Left colon (tissue), 2 donors: ENCODE data around the gene HHIP. TPM values are rescaled to one million over a fixed set of nuclear protein-coding genes. Genes with fewer than 3 reads are reported as not detected.

Experiments
- ATAC-seq: fragments of 200-7000 bp; cut with Tn5 transposase; one replicate; pipeline ENCODE4 v1.9.1; 2020; ENCODE audit warnings: mild to moderate bottlenecking, moderate library complexity
- DNase-seq, 2 donors: peaks; one replicate each; pipeline ENCODE4 v3.0.0-alpha.2; 2020
- intact Hi-C, 2 donors: fragments of 100-400 bp; cut with DNase I in 1 of 2; cut with micrococcal nuclease in 1 of 2; formaldehyde crosslinking; loops; one replicate each; pipeline versions ENCODE4 v1.11.2 to v1.14.0; 2022; cut with DNase I, micrococcal nuclease
- total RNA-seq, 2 donors: library from RNA; stranded (reverse); fragmentation: NEBNext Ultra II Directional; extraction: Animal tissue kit (Norgen Biotek cat#: 25700); gene quantifications; one replicate each; pipeline ENCODE4 v1.2.1, GENCODE V29; 2021
- donor health status: DM: no; HTN: no; CAD: no.
- donor health status: DM: yes; HTN: yes; CAD: no.

The HHIP gene
- total RNA-seq, 2 donors from 2014 or later: 4.9 to 6.1 TPM

DNA sequence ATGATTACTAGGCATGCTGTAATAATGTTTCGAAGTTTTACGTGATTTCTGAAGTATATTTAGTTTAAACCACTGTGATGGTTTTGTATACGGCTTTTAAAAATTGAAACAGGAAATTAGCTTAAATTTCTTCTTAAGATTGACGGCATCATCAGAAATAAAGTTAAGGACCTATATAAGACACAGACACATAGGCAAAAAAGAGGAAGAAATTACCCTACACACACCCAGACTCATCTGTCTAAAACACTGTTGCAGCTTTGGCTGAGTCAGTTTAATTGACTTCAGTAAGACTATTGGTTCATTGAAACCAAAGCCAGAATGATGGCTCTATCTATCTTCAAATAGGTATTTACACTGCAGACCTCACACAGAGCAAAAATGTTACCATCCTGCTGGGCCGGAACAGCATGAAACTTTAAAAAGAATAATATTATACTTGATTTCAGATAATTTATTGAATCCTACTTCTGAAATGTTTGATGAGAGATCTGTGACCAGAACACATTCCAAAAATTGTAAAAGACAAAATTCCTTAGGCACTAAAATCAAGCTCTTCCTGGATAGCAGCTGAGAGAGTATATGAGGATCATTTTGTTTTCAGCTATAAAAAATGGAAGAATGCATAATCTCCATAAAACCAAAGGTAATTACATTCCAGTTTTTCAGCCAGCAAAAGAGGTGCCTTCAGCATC, 4.5 kb downstream of the HHIP start:
- intact Hi-C loops: no loop called here
- no peak for DNase-seq
- ATAC-seq: no peak

DNA sequence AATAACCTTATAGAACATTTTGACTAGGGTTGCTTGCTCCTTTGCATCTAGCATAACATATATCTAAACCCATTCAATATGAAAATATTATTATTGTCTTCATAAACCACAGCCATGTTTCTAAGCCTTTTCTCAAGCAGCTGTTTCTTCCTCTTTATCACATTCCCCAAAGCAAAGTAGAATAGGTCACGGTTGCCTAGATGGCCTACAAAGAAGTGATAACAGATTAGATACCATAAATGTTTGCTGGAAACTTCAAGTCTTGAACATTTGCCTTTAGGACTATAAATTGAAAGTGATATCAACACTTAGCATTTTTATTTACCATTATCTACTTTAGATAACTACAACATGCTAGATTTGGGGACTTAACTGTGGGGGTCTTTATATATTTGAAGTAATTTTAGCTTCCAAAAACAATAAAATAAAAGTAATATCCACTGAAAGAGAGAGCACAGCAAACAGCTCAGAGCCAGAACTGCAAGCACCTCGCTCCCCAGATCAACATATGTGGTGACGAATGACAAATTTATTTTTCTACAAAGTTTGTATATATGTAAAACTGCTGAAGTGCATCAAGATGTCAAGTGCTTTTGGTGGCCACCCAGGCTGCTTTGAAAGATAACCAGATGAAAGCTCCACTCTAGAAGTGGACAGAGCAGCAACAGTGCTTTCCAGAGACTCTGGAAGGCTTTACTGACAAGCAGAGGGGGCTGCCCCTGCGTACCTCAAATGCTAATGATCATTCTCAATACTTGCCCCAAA, 8.0 kb downstream of the HHIP start:
- no peak for ATAC-seq
- intact Hi-C loops: no loop called here

DNA sequence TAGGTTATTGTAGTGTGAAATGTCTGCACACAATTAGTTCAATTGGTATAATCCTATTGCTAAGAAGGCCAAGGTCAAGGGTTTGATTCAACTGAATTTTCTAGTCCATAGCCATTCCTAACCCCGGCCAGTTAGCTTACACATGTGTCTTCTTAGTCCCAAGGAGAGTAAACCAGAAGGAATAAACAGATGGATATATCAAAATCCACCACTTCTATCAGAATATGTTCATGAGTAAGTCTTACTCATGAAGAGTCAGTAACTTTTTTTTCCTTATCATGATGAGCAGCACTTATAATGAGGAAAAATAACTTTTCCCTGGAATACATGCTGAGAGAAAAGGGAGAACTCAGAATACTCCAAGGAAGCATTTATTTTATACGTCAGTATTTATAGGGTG, 9.5 kb downstream of the HHIP start:
- DNase-seq (no peak), ATAC-seq (no peak)
- intact Hi-C loops: no loop called here

More for the DNA sequence above, 8.0 kb downstream of the HHIP start:
- no peak for DNase-seq

DNA sequence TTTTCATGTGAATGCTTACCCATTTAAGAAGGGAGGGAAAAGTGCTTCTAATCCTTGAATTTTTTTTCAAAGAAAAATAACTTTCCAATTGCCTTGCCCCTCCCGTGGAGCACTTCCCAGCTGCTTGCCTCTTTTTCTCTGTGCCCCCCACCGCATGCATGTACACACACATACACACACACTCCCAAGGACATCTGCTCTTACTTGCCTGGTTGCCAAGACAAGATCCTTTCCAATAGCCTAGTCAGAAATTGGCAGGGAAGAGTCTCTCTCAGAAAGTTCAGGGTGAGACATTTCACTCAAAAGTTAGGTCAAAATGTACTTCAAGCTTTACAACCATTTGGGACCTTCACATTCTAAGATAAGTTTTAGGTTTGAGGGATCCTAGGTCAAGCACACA, 10.9 kb downstream of the HHIP start:
- intact Hi-C loops: no loop called here
- DNase-seq (no peak), ATAC-seq (no peak)

DNA sequence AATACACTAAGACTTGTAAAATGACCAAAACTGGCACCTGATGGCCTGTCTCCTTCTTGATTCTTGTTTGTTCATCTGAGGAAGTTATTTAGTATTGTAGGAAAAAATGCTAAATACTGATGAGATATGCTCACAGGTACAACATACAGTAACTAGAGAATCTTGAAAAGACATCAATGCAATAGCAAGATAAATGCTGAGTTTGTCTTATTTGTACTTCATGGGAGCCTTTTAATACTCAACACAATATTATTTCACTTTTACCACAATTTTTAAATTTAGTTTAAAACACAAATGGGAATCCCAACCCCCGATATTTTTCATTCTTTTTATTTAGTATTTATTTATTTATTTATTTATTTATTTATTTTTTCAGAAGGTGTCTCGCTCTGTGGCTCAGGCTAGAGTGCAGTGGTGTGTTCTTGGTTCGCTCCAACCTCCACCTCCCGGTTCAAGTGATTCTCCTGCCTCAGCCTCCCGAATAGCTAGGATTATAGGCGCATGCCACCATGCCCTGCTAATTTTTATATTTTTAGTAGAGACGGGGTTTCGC, 12.1 kb downstream of the HHIP start:
- ATAC-seq: no peak
- DNase-seq: no peak
- intact Hi-C loops: no loop called here

DNA sequence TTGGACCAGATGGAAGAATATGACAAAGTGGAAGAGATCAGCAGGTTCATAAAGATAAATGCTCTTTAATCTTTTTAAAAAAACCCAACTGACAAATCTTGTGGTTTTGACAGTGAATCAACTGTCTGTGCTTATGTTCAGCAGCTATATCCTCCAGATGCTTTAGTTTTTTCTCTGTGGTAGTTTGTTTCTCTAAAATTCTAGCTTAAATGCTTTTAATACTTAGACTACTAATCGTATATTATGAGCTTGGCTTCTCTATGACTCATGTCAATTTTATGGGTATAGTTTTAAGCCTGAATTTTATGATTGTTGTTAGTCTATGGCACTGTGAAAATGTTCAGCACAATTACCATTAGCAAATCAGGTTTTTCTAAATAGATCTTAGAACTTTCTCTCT, 12.9 kb downstream of the HHIP start:
- ATAC-seq (no peak), DNase-seq (no peak)
- intact Hi-C loops: no loop called here

DNA sequence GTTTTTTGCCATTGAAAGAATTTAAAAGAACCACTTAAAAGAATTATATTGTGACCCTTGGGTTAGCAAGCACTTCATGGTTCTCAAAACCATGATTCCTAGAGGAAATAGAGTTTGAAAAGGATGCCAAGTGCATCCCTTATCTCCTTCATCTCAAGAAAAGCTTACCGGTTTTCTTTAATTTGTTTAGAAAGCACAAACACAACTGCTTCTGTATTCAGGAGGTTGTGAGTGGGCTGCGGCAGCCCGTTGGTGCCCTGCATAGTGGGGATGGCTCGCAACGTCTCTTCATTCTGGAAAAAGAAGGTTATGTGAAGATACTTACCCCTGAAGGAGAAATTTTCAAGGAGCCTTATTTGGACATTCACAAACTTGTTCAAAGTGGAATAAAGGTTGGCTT, 13.5 kb downstream of the HHIP start:
- ATAC-seq (no peak), DNase-seq (no peak)
- intact Hi-C loops: no loop called here

DNA sequence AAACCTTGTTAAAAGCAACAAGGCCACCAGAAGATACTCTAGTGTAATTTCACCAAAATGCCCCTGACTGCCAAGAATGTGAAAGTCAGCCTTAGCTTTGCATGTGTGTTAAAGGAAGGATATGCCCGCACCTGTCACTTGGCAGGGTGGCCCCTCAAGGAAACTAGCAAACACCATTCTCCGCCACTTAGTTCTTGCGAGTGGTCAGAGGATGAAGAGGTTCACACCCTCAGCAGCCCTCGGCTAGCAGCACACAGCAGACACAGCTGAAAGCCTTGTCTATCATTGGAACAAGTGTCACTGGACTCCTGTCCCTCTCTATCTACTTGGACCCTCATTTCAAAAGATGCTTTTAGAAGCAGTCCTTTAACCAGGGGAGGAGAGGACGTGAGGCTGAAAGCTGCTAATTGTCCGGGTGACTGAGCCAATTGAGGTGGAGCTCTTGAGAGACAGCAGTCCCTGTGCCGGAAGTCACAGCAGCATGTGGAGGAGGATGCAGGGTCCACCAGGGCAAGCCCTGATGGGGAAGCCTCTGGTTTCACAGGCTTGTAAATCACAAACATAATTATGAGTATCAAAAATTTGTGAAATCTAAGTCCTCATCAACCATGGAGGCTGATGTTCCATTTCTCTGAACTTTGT, 18.0 kb downstream of the HHIP start:
- no peak for ATAC-seq
- no peak for DNase-seq
- intact Hi-C loops: no loop called here

DNA sequence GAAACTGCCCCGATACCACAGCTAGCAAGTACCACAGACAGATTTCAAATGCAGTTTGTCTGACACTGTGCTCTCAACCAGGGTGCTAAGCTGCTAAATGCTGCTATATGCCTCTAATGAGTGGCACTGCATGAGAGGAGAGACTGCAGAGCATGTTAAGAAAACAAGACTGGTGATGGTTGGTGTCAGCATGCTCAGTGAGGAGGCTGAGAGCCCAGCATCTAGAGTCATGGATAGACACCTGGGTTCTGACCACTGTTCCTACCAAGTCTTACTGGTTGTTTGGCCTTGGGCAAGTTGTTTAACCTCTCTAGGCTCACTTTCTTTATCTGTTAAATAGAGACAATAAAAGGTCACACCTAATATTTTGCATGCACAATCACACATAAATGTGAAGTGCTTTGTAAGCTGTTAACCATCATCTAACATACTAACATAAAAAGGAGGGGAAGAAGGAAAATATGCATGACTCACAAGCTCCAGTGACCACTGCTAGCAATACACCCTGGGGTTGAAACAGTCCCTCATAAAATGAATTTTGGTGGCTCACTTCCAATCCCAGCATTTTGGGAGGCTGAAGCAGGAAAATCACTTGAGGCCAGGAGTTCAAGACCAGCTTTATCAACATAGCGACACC, 20.7 kb downstream of the HHIP start:
- DNase-seq (no peak), ATAC-seq (peak; percentile 50)
- intact Hi-C loops: no loop called here

DNA sequence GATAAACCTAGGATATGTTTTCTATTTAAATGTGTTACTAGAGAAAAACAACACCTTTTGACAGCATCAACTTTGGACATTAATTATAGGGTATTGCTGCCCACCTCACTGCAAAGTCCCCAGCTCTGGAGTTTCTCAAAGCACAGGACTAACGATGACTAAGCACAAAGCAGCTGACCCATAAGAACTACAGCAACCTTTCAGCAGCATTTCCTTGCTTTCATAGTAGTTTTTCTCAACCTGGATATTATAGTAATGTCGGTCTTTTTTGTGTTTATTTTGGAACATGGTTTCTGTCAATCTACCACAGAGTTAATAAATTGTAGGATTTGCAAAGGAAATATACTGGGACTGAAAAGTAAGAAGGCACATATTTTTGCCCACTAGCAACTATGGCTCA, 21.5 kb downstream of the HHIP start:
- intact Hi-C loops: no loop called here
- DNase-seq (no peak), ATAC-seq (no peak)

DNA sequence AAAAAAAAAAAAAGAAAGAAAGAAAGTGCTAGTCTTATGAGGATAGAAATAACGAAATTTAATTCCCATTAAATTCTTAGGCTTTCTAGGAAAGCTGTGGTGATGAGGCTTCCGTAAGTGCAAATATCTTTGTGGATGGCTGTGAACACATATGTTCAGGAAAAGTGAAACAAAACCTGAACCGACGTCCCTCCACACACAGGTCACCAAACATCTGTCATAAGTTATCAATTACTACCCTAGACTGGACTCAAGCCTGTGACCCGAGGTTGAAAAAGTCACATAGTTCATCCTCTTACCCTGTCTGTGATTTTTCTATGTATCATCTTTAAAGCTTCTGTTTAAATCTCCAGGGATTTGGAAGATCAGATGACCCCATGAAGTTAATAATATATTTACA, 24.8 kb downstream of the HHIP start:
- DNase-seq: no peak
- intact Hi-C loops: no loop called here
- ATAC-seq: no peak

DNA sequence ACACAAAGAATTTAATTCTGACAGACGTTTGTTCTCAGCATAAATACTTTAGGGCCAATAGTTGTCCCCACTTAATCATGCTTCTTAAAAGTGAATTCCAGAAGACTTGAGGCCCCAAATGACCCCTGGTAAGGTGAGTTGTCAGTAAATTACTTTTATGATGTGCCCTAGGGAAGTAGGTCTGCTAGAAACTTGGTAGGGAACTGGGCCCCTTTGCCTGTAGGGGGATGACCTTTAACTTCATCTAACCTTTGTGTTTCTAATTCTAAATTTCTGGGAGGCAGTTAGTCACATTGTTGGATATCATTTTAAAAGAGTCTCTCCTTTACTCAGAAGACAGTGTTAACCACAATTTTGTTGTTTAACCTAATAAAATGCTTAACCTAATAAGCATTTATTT, 28.8 kb downstream of the HHIP start:
- ATAC-seq (no peak), DNase-seq (no peak)
- intact Hi-C loops: no loop called here

DNA sequence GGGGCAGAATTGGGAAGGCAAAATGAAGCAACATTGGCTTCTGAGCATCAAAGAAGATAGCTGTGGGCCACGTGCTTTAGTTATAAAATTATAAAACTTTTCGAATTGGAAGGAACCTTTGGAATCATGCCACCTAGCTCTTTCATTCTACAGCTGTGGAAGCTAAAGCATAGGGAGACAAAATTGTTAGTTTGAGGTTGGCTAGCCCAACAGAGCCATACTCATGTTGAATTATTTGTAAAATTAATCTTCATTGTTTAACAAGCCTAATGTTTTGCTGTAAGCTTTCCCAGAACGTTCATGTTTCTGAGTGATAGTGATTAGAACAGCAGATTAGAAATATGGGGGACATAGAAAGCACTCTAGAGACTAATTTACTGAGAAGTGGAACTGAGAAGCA, 35.9 kb downstream of the HHIP start:
- no peak for DNase-seq

DNA sequence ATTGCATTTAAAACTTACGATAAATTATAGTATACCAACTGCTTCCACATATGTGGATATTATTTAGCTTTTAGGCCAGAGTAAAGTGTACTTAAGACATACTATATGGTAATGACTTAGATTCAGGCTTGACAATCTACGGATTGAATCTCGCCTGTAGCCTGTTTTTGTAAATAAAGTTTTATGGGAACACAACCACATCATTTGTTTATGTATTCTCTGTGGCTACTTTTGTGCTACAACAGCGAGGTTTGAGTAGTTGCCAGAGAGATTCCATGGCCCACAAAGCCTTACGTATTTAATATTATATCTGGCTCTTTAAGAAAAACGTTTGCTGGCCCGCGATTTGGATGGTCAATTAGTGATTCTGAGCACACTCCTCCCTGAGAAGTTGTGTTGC, 37.6 kb downstream of the HHIP start:
- DNase-seq (no peak), ATAC-seq (no peak)
- intact Hi-C loops: no loop called here

More for the DNA sequence above, 35.9 kb downstream of the HHIP start:
- ATAC-seq: no peak
- intact Hi-C loops: no loop called here

DNA sequence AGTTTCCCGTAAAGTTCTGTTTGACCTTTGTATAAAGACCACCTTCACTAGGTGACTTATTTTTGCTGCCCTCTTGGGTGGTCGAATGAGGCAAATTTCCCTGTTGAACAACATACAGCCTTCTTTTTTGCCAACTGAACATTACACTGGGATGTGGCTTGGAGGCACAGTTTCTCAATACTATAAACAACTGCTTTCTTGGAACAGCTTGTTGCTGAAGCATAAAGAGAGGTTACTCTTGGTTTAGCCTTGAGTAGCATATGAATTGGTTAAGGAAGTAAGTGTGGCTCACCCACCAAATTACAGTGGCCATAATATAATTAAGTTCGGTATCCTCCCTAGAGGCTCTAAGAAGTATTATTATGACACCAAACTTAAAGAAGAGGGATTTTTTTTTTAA, 40.0 kb downstream of the HHIP start:
- ATAC-seq (no peak), DNase-seq (no peak)
- intact Hi-C loops: no loop called here

DNA sequence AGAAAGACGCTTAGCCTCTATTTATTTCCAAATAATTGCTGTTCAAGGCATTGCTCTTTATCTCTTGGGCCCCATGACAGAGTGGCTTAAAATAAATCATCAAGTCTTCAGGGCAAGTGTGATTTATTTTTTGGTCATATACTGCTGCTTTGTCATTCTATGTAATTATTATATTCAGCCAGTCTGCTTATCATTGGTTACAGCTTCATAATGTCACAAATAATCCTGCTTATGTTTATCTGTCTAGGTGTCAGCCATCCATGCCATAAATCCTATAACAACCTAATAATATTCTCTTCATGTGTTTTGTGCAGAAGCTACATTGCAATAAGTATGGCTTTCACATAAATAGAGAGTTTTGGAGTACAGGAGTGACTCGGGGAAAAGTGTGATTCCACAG, 41.0 kb downstream of the HHIP start:
- DNase-seq (no peak), ATAC-seq (no peak)
- intact Hi-C loops: no loop called here

DNA sequence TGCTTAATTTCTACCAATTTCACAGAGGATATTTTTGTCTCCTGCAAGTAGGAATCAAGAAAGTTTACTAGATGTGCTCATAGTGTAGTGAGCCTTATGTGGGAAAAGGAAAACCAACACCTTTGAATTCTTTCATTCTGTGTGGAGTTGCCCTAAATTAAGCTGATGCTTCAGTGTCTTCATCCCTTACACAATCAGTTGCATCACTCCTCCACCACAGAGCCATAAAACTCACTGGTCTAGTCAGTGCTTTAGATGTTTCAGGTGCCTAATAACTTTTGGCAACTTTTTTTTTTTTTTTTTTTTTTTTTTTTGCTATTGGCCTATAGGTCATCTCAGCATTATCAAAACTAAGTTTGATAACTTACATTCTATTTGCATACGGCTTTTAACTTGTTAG, 41.5 kb downstream of the HHIP start:
- DNase-seq (no peak), ATAC-seq (no peak)
- intact Hi-C loops: no loop called here

DNA sequence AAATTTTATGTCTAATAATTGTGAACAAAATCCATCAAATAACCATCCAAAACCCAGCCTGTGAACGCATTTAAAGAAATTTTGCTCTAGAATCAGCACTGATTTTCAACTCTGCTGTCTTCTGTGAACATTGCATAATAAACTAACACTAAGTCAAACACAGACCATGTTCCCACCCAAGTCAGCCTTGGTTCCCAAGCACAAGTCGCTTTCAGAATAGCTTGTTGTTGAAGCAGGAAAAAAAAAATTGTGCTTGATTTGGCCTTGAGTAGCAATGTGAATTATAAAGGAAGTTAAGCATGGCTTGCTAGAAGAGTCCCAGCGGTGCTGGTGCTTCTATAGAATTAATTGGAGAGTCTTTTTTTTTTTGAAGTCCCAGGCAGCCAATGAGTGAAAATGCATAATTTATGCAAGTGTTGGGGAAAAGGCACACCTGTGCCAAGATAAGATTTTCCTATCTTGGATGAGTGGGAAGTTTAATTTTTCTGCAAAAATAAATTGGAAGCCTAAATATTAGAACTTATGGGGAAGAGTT, 42.1 kb downstream of the HHIP start:
- intact Hi-C loops: no loop called here
- ATAC-seq (no peak), DNase-seq (no peak)

DNA sequence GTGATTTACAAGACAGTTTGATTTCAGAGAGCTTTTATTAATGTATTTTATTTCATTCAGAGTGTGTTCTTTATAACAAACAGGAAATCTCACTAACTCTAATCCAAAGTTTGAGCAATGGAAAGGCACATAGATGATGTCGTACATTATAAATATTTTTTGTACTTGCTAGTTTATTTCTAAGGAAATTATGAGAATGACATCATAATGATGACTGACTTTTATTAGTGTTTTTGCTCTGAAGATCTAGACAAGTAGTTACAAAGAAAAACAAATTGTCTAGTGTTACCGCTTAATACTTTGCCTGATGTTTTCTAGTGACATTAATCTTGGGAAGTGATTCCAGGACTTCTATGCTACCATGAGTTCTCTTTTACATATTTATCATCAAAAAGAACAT, 43.2 kb downstream of the HHIP start:
- no peak for DNase-seq
- ATAC-seq: no peak
- intact Hi-C loops: no loop called here
